Stimulated activated CD8-positive, alpha-beta memory T cell treated with anti-CD3 and anti-CD28 coated beads, Interleukin-7, amount 100 ng/mL, for 1 hour (primary cell): ENCODE results near the gene ANGPTL2.
"Not testable (repeated sequence)": the region's sequence is repeated elsewhere in the genome, so short reads cannot be mapped to it uniquely, and the experiment has no call there.

Experiments used
- DNase-seq, 2 donors: peaks; one replicate each; pipeline ENCODE4 v3.0.0-alpha.2; 2020; ENCODE audit warnings: low read depth in 2 of 2

The ANGPTL2 gene

DNA sequence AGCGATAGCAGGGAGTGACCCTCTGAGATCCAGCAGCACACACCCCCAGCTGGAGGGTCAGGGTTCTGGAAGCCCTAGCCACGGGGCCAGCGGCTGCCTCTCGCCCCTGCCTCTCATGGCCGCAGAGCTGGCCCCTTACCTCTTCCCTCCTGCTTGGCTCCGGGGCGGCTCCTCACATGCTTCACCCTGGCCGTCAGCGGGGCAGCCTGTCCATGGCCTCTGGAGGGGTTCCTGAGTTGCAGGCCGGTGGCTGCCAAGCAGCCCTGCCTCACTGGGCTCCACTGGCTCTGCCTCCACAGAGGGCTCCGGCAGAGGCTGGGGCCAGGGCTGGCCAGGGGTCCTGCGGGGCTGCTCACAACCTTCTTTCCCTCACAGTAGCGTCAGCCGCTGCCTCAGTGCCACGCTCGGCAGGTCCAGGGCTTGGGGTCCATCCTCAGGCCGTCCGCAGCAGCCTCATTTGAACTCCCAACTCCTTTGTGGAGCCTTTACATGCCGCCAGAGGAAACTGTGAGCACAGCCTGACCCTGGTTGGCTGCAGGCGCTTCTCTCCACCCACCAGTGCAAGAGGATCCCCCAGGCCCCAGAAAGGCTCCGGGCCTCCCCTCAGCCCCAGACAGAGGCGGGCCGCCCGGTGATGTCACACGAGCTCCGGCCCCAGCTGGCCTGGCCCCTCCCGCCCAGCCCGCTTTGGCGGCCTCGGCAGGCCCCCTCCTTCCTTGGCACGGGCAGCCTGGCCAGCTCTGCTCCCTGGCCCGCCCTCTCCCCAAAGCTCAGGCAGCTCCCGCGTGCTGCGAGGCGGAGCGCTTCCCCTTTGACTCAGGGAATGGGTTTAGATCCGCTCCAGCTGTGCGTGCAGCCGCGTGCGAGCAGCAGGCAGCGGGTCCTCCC lies at the start of gene ANGPTL2:
Gene ANGPTL2 (minus strand): TSS at position 460 of the 888 bp plus-strand sequence. CDS start 13,904 bp downstream, outside the sequence.
- no peak for DNase-seq

DNA sequence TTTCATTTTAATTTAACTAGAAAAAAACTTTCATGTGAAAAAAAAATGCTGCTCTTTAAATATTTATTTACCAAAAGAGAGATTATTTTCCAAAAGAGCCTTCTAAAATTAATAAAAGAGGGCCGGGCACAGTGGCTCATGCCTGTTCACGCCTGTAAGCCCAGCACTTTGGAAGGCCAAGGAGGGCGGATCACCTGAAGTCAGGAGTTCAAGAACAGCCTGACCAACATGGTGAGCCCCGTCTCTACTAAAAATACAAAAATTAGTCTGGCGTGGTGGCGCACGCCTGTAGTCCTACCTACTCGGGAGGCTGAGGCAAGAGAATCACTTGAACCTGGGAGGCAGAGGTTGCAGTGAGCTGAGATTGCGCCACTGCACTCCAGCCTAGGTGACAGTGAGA lies 48.9 kb upstream of the ANGPTL2 start:
- not testable (repeated sequence) for DNase-seq

DNA sequence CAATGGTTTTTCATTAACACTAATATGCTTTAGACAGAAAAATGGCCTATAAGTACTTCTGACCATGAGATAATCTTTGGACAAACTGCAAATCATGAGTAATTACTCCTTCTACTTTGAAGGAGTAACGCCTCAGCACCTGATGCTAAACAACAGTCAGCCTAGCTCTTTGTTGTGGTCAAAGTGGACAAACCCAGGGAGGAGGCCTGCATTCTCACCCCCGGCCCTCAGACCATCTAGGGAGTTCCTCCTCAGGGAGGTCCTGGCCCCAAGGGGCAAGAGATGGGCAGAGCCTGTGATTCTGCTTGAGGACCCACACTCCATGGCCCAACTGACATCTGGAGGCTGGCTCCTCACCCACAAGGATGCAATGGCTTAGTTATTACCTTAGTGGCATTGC lies 48.2 kb upstream of the ANGPTL2 start:
- no peak for DNase-seq

GRCh38 chr9:127170103-127170502 lies 47.7 kb upstream of the ANGPTL2 start:
- no peak for DNase-seq

GRCh38 chr9:127169575-127169883 lies 47.1 kb upstream of the ANGPTL2 start:
- DNase-seq = no peak

- no peak for DNase-seq
Measured at GRCh38 chr9:127168756-127169574, 46.5 kb upstream of the ANGPTL2 start.

GRCh38 chr9:127167560-127168326 lies 45.3 kb upstream of the ANGPTL2 start:
- no peak for DNase-seq

DNA sequence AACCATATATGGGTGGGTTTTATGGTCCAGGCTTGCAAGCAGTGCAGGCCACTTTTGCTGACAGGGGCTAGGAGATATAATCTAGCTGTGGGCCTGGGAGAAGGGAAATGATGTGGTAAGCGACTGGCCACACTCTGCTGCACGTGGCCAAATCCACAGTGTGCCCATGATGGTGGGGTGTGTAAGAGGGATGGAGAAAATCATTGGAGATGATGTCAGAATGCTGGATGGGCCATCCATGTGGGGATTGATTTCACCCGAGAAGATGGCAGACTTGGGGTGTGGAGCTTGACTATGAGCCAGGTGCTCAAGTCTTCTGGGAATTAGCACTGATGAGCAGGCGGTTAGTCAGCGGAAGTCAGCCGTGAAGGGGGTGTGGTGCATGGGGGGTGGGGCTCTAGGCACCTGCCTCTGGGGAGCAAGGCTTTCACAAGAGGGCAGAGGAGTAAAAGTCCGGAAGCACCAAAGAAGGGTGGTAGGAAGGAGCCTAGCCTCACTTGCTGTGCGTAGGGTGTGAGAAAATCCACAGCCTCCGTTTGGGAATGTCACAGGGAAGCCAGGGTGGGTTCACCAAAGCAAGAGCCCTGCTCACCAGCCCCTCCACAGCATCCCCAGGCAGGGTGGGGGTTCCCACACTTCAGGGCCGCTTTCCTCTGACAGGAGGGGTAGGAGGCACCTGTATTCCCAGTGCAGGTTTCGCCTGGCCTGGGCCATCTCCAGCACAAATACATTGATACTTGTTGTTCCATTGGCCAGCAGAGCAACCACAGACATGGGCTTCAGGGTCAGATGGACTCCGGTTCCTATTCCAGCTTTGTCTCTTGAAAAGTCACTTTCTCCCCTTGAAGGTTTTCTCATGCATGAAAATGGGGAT lies 44.5 kb upstream of the ANGPTL2 start:
- DNase-seq = no peak

GRCh38 chr9:127166111-127166510 lies 43.7 kb upstream of the ANGPTL2 start:
- DNase-seq = no peak

- no peak for DNase-seq
Measured at GRCh38 chr9:127165116-127165515, 42.7 kb upstream of the ANGPTL2 start.

DNA sequence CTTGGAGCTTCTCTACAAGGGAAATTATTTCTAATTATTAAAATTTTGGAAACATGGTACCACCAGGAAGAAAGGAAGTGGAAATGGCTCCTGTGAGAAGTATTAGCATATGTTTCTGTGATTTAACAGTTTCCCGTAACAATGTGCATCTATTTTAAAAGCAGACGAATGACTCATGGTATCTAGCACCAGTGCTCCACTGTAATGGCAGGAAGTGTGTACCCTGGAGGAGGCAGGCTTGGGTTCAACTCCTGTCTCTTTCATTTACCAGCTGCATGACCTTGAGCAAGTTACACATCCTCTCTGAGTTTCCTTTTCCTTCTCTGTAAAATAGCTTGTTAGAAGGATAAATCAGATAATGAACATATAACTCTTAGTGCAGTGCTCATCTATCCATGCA lies 41.0 kb upstream of the ANGPTL2 start:
- DNase-seq = no peak

GRCh38 chr9:127162864-127163365 lies 40.5 kb upstream of the ANGPTL2 start:
- DNase-seq = no peak

DNA sequence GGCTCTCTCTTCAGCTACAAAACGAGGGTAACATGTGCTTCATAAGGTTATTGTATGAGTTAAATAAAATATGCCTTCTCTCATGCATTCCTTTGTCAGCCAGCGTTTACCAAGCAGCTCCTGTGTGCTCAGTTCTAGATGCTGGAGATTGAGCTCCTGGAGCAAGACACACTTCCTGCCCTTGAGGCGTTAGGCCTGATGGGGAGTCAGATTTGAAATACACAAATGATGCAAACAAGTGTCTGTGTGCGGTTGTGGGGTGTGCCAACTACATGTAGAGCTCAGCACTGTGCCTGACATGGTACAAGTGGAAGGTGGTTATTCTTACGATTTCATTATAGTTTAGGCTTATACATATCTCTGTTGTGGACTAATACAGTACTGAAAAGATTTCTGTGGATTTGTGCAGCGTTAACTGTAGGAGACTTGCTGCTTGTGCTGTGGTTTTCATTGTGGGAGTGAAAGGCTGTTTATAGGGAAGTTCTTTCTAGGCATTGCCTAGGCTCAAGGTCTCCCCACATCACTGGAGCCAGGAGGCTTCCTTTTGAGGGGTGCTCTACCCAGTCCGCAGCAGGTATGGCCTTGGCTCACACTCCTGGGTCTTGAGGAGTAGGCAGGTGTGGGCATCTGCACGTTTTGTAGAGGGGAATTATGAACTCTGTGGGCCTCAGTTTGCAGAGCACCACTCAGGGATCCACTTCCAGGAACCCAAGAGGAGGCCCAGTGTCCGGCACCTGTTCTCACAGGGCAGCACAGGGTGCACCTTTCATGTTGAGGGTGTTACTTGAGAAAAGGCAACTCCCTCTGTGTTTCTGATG lies 39.8 kb upstream of the ANGPTL2 start:
- no peak for DNase-seq

GRCh38 chr9:127161081-127161624 lies 38.7 kb upstream of the ANGPTL2 start:
- no peak for DNase-seq

GRCh38 chr9:127159949-127160610 lies 37.6 kb upstream of the ANGPTL2 start:
- DNase-seq = no peak

GRCh38 chr9:127159325-127159801 lies 36.9 kb upstream of the ANGPTL2 start:
- no peak for DNase-seq

DNA sequence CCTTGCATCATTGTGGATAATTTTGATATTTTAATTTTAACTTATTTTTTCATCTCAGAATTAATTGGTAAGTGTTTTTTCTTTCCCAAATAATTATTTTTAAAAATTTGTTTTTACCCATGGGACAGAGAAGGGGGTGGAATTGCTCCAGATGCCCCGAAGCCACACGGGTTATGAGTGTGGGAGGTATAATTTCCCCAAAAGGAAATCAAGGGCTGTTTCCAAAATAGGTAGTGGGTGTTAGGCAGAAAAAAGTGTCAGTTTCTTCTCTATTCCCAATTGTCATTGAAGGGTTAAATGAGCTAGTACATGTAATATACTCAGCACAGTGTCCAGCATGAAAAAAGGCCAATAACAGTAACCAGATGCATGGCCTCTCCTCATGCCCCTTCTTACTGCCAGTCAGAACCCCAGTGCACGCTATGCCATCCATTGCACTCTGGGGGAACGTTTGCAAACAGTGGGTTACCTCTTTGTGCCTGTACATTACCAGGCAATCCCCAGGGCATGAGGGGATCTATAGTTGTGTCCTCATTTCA lies 36.4 kb upstream of the ANGPTL2 start:
- no peak for DNase-seq

DNA sequence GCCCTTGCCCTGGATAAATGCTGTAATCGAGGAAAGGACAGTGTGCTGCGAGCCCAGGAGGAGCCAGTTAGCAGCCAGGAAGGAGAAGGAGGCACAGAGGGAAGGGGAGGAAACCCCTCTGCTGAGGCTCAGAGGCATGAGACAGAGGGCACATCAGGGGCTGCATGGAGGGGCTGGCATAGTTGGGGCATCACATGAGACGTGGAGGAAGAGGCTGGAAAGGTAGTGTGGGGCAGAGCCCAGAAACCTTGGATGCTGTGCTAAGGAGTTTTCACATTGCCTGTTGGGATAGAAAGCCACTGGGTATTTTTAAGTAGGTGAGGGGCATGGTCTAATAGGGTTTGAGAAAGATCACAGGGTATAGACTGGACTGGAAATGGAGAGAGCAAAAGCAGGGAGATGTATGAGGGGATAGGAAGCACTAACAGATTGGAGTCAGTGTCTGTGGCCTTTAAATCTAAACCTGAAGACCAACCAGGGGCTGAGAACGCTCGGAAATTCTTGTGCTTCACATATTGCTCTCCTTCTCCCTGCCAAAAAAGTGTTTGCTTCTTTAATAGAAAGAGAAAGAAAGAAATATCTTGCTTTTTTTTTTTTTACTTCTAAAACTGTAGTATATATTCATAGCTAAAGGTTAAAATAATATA lies 33.0 kb upstream of the ANGPTL2 start:
- DNase-seq = no peak
